ENCODE measurements around the gene ARHGAP45.

GRCh38 chr19:1051791-1052190, 15.2 kb upstream of the ARHGAP45 start:
- no peak for TF ChIP-seq TAF1 (IDR thresholded peaks at IDR 0.05; ENCODE audit: borderline replicate concordance, insufficient read depth, low read length)
- no peak for TF ChIP-seq SIN3A (IDR thresholded peaks at IDR 0.05; ENCODE audit: borderline replicate concordance, insufficient read depth, low read length)
- TF ChIP-seq POLR2AphosphoS5 (IDR thresholded peaks at IDR 0.05; ENCODE audit: low read depth, low read length) = no peak
- TF ChIP-seq REST (IDR thresholded peaks at IDR 0.05; ENCODE audit: insufficient read depth in 1 of 2, low read depth in 2 of 2, low read length in 2 of 2) = no peak
- TF ChIP-seq FOXP2 (optimal IDR thresholded peaks at IDR 0.05; ENCODE audit: borderline replicate concordance, extremely low read depth, extremely low read length, insufficient read depth) = no peak
